ENCODE data around the gene PRSS27.

PRSS27 gene

DNA sequence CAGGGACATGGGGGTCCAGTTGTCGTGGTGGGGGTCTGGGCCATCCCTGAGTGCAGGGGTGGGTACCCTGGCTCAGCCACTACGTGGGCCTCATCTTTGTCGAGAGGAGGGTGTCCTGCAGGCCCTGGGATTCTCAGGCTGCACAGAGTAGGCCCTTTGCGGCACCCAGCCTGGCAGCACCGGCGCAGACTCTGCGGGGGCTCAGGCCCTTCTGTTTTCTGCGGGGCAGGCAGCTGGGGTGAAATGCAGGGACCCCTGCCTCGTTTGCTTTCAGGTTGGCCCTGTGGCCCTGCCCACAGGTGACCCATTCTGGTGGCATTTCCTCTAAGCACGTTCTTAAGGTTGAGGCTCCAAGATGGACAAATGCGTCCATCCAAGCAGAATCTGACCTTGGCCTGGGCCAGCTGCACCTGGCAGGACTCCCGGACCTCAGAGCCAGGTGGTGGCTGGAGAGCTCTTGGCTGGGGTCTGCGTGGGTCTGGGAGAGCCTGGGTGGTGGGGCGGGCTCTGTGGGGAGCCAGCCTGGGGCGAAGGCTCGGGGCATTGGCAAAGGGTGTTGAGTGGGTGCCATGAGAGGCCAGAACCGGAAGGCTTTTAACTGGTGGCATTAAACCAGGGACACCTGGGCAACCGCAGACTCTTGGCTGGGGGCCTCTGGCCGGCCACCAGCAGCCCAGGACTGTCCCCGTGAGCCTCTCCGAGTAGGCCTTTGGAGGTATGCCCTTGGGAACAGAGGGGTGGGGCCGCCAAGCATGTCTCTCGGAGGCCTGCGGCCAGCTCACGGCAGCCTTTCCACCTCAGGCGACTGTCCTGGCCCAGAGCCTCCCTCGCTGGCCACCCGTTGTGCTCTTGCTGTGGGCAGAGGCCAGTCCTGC, 16.9 kb downstream of the PRSS27 start:
- TF ChIP-seq, protein P1, sequence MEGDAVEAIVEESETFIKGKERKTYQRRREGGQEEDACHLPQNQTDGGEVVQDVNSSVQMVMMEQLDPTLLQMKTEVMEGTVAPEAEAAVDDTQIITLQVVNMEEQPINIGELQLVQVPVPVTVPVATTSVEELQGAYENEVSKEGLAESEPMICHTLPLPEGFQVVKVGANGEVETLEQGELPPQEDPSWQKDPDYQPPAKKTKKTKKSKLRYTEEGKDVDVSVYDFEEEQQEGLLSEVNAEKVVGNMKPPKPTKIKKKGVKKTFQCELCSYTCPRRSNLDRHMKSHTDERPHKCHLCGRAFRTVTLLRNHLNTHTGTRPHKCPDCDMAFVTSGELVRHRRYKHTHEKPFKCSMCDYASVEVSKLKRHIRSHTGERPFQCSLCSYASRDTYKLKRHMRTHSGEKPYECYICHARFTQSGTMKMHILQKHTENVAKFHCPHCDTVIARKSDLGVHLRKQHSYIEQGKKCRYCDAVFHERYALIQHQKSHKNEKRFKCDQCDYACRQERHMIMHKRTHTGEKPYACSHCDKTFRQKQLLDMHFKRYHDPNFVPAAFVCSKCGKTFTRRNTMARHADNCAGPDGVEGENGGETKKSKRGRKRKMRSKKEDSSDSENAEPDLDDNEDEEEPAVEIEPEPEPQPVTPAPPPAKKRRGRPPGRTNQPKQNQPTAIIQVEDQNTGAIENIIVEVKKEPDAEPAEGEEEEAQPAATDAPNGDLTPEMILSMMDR (IDR thresholded peaks at IDR 0.05) = no peak

DNA sequence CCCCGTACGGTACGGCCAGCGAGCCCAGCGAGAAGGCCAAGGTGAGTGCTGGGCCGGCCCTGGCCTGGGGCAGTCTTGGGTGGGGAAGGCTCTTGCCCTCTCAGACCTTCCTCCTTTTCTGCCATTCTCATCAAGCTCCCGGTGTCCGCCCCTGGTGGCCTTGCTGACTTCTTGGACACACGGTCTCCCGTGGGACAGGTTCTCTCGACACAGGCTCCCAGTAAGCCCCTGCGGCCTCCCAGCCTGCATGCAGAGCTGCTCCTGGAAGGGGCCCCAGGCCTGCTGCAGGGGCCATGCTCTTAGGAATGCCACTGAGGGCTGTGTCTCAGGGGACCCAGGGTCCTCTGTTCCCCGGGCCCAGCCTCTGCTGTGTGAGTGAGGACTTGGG, 17.6 kb downstream of the PRSS27 start:
- TF ChIP-seq, protein P1 (IDR thresholded peaks at IDR 0.05) = no peak

DNA sequence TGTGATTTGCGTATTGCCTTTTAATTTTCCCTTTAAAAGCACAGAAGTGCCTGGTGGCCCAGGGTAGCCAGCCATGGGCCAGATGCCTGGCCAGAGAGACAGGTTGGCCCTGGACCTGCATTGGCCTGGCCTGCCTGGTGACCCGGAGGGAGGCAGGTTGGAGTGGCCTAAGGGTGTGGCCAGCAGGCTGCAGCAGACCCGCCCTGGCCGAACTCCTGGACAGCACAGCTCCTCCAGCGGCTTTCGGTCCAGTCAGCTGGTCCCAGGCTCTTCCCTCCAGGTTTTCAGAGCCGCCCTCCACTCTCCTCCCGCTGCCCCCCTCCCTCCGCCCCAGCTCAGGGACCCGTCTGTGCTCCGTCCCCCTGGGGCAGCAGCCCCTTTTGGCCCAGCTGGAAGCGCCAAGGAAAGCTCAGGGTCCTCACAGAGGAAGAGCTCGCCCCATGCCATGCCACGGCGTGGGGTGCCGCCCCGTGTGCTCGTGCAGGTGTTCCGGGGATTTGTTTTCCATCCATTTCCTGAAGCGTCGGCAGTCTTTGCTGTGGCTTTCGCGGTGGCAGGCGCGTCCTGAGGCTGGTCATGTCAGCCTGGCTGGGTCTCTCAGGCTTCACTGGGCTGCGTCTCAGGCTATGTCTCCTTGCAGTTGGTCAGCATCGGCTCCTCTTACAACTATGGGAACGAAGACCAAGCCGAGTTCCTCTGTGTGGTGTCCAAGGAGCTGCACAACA, 18.1 kb downstream of the PRSS27 start:
- TF ChIP-seq, protein P1 (IDR thresholded peaks at IDR 0.05) = no peak

DNA sequence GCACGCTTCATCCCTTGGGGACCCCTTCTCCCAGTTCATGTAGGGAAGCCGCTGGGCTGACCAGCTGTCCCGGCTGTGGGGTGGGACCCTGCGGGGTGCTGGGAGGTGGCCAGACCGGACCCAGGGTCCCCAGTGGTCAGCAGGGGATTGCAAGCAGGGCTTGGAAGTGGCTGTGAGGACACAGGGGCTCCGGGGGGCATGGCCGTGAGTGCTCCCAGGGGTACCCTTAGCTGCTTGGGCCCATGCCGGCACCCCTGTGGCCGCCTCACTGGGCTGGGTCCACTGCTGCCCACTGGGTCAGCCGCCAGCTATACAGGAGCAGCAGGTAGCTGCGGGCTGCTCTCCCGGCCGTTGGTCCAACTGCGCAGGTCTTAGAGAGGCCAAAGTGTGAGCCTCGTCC, 18.8 kb downstream of the PRSS27 start:
- TF ChIP-seq, protein P1 (IDR thresholded peaks at IDR 0.05) = no peak

DNA sequence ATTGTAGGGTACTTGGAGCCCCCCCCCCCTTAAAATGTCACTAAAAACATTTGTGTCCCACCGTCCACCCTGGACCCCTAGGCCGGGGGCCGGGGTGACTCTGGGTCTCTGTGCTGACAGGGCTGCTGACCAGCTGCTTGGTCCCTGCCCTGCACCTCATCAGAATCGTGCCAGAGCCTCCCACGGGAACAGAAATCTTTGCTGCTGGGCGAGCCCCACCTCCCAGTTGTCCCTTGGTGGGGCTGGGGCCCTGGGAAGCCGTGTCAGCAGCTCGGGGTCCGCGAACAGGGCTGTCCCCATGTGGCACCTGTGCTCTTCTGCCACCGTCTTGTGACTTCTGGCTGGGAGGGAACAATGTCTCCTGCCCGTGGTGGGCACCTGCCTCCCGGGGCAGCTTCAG, 19.2 kb downstream of the PRSS27 start:
- TF ChIP-seq, protein P1 (IDR thresholded peaks at IDR 0.05) = no peak

DNA sequence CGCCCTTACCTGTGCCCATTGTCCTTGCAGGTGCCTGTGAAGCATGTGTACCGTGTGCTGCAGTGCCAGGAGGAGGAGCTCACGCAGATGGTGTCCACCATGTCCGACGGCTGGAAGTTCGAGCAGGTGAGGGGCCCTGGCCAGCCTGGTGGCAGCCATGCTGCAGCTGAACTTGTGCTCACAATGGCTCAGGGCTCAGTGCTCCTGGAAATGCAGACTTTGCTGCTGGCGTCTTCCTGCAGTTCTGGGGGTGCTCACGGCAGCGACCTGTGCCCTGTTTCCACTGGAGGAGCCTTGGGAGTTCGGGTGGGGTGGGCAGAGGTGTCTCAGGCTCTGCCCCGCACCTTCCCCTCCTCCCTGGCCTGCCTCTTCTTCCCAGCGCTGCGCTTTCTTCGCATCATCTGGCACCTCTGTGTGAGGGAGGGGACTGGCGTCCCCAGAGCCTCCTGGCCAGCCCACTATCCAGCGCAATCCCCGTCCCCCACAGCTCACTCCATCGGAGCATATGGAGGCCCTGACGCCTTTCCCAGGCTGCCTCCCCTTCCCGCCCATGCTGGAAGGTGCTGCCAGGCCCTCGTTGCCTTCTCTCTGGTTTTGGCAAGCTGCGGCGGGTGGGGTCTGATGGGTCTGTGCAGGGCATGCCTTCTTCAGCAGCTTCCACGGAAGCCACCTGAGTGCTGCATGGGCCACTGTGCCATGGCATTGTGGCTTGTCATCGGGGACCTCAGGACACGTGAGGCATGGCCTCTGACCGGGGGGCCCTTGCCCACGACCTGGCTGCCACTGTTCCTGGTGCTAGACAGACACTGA, 20.0 kb downstream of the PRSS27 start:
- TF ChIP-seq, protein P1 (IDR thresholded peaks at IDR 0.05) = no peak

DNA sequence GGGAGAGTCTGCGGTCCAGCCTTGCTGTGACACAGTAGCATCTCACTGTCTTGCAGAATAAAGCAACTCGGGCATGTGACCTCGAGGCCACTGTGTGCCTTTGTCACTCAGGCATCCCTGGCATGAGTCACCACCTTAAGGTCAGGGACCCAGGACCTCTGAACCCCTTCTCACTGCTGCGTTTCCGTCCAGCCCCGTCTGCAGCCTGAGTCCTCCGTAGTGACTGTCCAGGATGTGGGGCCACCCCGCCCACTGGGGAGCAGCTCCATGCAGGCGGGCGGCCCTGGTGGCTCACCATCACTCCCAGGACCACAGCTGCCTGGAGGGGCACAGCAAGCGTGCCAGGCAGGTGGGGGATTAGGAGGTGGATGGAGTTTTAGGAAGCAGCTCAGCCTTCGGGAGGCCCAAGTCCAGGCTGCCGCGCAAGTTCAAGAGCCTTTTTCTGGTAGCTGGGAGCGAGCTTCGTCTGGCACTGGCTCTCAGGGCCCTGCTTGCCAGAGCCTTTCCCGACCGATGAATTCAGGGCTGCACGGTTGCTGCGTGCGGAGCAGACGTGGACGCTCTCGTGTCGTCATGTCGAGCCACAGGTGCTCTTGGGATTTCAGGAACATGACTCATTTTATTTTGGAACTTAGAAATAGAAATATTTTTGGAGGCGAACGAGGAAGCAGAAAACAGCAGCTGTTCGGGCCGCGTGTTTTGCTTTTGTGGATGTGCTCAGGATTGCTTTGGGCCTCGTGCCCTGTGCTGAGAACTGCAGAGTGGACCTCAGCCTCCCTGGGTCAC, 20.9 kb downstream of the PRSS27 start:
- TF ChIP-seq, protein P1 (IDR thresholded peaks at IDR 0.05) = no peak

Measured in LNCAP (cell line).